ENCODE measurements around the gene SYNE1.

SYNE1 gene

GRCh38 chr6:152371775-152372174, 265.4 kb downstream of the SYNE1 start:
- Histone ChIP-seq H3K36me3 (ENCODE audit: control insufficient read depth, insufficient read depth, low read length) (no peaks in the 10 kb centered on the region), H3K18ac (ENCODE audit: low read length) (no peak overlapping the region)

GRCh38 chr6:152368751-152369624, 268.2 kb downstream of the SYNE1 start:
- H3K56ac ChIP-seq (ENCODE audit: low read length), result no peak overlapping the region
- no peak overlapping the region for H2AK5ac ChIP-seq (ENCODE audit: low read length)
- H3K36me3 ChIP-seq (ENCODE audit: control insufficient read depth, insufficient read depth, low read length), result no peaks in the 10 kb centered on the region
- H3K4me1 ChIP-seq (ENCODE audit: control insufficient read depth, low read depth, low read length), result no peaks in the 10 kb centered on the region
- no peak overlapping the region for H3K27ac ChIP-seq (ENCODE audit: low read depth, low read length)
- no peak overlapping the region for H4K8ac ChIP-seq (ENCODE audit: low read depth, low read length)
- H3K4me2 ChIP-seq (ENCODE audit: low read length), result no peak overlapping the region
- no peak overlapping the region for H3K18ac ChIP-seq (ENCODE audit: low read length)
- no peak overlapping the region for H4K5ac ChIP-seq (ENCODE audit: low read length)
- H3K27me3 ChIP-seq (ENCODE audit: insufficient read depth, low read length, poor library complexity), result no peaks in the 10 kb centered on the region
- no peak overlapping the region for H3K23ac ChIP-seq (ENCODE audit: low read length)
- H2BK15ac ChIP-seq (replicated peaks; ENCODE audit: low read depth), result no peak overlapping the region
- no peak overlapping the region for H2BK5ac ChIP-seq (ENCODE audit: low read length)
- no peak overlapping the region for H3K4ac ChIP-seq (ENCODE audit: low read depth, low read length)
- H3K79me1 ChIP-seq (ENCODE audit: low read length), result no peaks in the 10 kb centered on the region
- DNase-seq, result peak; percentile 37
- no peak overlapping the region for H2BK120ac ChIP-seq (ENCODE audit: low read depth, low read length)
- H3K9ac ChIP-seq (ENCODE audit: low read length), result no peak overlapping the region
- no peaks in the 10 kb centered on the region for H3K79me2 ChIP-seq (ENCODE audit: control insufficient read depth, insufficient read depth, low read length)
- no CpG with 5 or more reads among the region's 20 CpGs for WGBS (ENCODE audit: extremely low coverage, insufficient coverage, low lambda C conversion rate)
- H3K4me3 ChIP-seq (ENCODE audit: low read length), result no peak overlapping the region

More at GRCh38 chr6:152371775-152372174, 265.4 kb downstream of the SYNE1 start:
- H3K4ac ChIP-seq (ENCODE audit: low read depth, low read length), result no peak overlapping the region
- H4K5ac ChIP-seq (ENCODE audit: low read length), result no peak overlapping the region
- H3K9ac ChIP-seq (ENCODE audit: low read length), result no peak overlapping the region
- no peaks in the 10 kb centered on the region for H3K79me2 ChIP-seq (ENCODE audit: control insufficient read depth, insufficient read depth, low read length)
- no peaks in the 10 kb centered on the region for H3K4me1 ChIP-seq (ENCODE audit: control insufficient read depth, low read depth, low read length)
- no peak overlapping the region for H4K8ac ChIP-seq (ENCODE audit: low read depth, low read length)
- H2AK5ac ChIP-seq (ENCODE audit: low read length), result no peak overlapping the region
- no peak overlapping the region for H3K4me3 ChIP-seq (ENCODE audit: low read length)
- no peak overlapping the region for H2BK120ac ChIP-seq (ENCODE audit: low read depth, low read length)
- H3K27me3 ChIP-seq (ENCODE audit: insufficient read depth, low read length, poor library complexity), result no peaks in the 10 kb centered on the region
- H3K23ac ChIP-seq (ENCODE audit: low read length), result no peak overlapping the region
- H3K56ac ChIP-seq (ENCODE audit: low read length), result no peak overlapping the region
- no peak for DNase-seq
- no peak overlapping the region for H3K27ac ChIP-seq (ENCODE audit: low read depth, low read length)
- H3K79me1 ChIP-seq (ENCODE audit: low read length), result no peaks in the 10 kb centered on the region
- no peak overlapping the region for H3K4me2 ChIP-seq (ENCODE audit: low read length)
- H2BK15ac ChIP-seq (replicated peaks; ENCODE audit: low read depth), result no peak overlapping the region
- no peak overlapping the region for H2BK5ac ChIP-seq (ENCODE audit: low read length)

- Histone ChIP-seq H3K23ac (ENCODE audit: low read length) (no peak overlapping the region), H3K27me3 (ENCODE audit: insufficient read depth, low read length, poor library complexity) (no peaks in the 10 kb centered on the region), H3K79me2 (ENCODE audit: control insufficient read depth, insufficient read depth, low read length) (no peaks in the 10 kb centered on the region), H3K4ac (ENCODE audit: low read depth, low read length) (no peak overlapping the region), H2BK15ac (replicated peaks; ENCODE audit: low read depth) (no peak overlapping the region), H3K18ac (ENCODE audit: low read length) (no peak overlapping the region), H3K4me1 (ENCODE audit: control insufficient read depth, low read depth, low read length) (no peaks in the 10 kb centered on the region), H3K56ac (ENCODE audit: low read length) (no peak overlapping the region), H2BK5ac (ENCODE audit: low read length) (no peak overlapping the region), H3K4me2 (ENCODE audit: low read length) (no peak overlapping the region), H3K4me3 (ENCODE audit: low read length) (no peak overlapping the region), H4K8ac (ENCODE audit: low read depth, low read length) (no peak overlapping the region), H3K9ac (ENCODE audit: low read length) (no peak overlapping the region), H2BK120ac (ENCODE audit: low read depth, low read length) (no peak overlapping the region), H3K27ac (ENCODE audit: low read depth, low read length) (no peak overlapping the region), H4K5ac (ENCODE audit: low read length) (no peak overlapping the region), H3K36me3 (ENCODE audit: control insufficient read depth, insufficient read depth, low read length) (no peaks in the 10 kb centered on the region), H2AK5ac (ENCODE audit: low read length) (no peak overlapping the region), H3K79me1 (ENCODE audit: low read length) (no peaks in the 10 kb centered on the region)
- no CpG with 5 or more reads among the region's 2 CpGs for WGBS (ENCODE audit: extremely low coverage, insufficient coverage, low lambda C conversion rate)
- peak; percentile 14 for DNase-seq
Observed at GRCh38 chr6:152364866-152365265, 272.3 kb downstream of the SYNE1 start.

DNA sequence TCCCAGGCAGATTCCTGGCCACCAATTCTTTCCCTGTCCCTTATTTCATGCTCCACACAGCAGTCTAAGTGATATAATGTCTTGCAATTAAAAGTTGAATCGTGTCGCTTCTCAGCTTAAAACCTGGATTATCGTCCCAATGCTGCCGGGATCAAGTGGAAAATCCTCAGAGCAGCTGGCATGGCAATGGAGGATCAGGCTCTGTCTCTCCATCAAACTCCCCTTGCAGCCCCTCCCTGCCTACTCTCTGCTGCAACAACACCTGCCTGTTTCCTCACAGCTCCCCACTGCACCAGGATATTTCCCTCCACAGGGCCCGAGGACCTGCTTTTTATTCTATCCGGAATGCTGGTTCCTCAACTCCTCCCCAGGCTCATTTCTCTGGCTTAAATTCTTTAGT, 277.1 kb downstream of the SYNE1 start:
- no peak overlapping the region for H3K9ac ChIP-seq (ENCODE audit: low read length)
- no peak overlapping the region for H3K4me2 ChIP-seq (ENCODE audit: low read length)
- H3K18ac ChIP-seq (ENCODE audit: low read length), result no peak overlapping the region
- no peak overlapping the region for H2BK15ac ChIP-seq (replicated peaks; ENCODE audit: low read depth)
- no peaks in the 10 kb centered on the region for H3K79me1 ChIP-seq (ENCODE audit: low read length)
- no peak overlapping the region for H3K23ac ChIP-seq (ENCODE audit: low read length)
- H3K4me1 ChIP-seq (ENCODE audit: control insufficient read depth, low read depth, low read length), result no peaks in the 10 kb centered on the region
- H3K4me3 ChIP-seq (ENCODE audit: low read length), result no peak overlapping the region
- no peak overlapping the region for H2AK5ac ChIP-seq (ENCODE audit: low read length)
- H3K27ac ChIP-seq (ENCODE audit: low read depth, low read length), result no peak overlapping the region
- H2BK120ac ChIP-seq (ENCODE audit: low read depth, low read length), result no peak overlapping the region
- no peak overlapping the region for H4K5ac ChIP-seq (ENCODE audit: low read length)
- no peak overlapping the region for H3K56ac ChIP-seq (ENCODE audit: low read length)
- no peak overlapping the region for H4K8ac ChIP-seq (ENCODE audit: low read depth, low read length)
- H3K79me2 ChIP-seq (ENCODE audit: control insufficient read depth, insufficient read depth, low read length), result no peaks in the 10 kb centered on the region
- H3K4ac ChIP-seq (ENCODE audit: low read depth, low read length), result no peak overlapping the region
- WGBS (ENCODE audit: extremely low coverage, insufficient coverage, low lambda C conversion rate), result no CpG with 5 or more reads among the region's 6 CpGs
- no peaks in the 10 kb centered on the region for H3K36me3 ChIP-seq (ENCODE audit: control insufficient read depth, insufficient read depth, low read length)
- H2BK5ac ChIP-seq (ENCODE audit: low read length), result no peak overlapping the region
- no peak for DNase-seq
- H3K27me3 ChIP-seq (ENCODE audit: insufficient read depth, low read length, poor library complexity), result no peaks in the 10 kb centered on the region

- Histone ChIP-seq H3K27ac (ENCODE audit: low read depth, low read length) (no peak overlapping the region), H2BK15ac (replicated peaks; ENCODE audit: low read depth) (no peak overlapping the region)
Observed at GRCh38 chr6:152356662-152357061, 280.5 kb downstream of the SYNE1 start.

GRCh38 chr6:152356016-152356415, 281.1 kb downstream of the SYNE1 start:
- Histone ChIP-seq H3K79me1 (ENCODE audit: low read length) (no peaks in the 10 kb centered on the region), H3K4me2 (ENCODE audit: low read length) (no peak overlapping the region), H3K9ac (ENCODE audit: low read length) (no peak overlapping the region), H2AK5ac (ENCODE audit: low read length) (no peak overlapping the region), H2BK120ac (ENCODE audit: low read depth, low read length) (no peak overlapping the region), H3K27ac (ENCODE audit: low read depth, low read length) (no peak overlapping the region), H2BK15ac (replicated peaks; ENCODE audit: low read depth) (no peak overlapping the region), H3K4me3 (ENCODE audit: low read length) (no peak overlapping the region), H3K23ac (ENCODE audit: low read length) (no peak overlapping the region), H3K27me3 (ENCODE audit: insufficient read depth, low read length, poor library complexity) (no peaks in the 10 kb centered on the region), H4K8ac (ENCODE audit: low read depth, low read length) (no peak overlapping the region), H4K5ac (ENCODE audit: low read length) (no peak overlapping the region), H3K79me2 (ENCODE audit: control insufficient read depth, insufficient read depth, low read length) (no peaks in the 10 kb centered on the region), H3K36me3 (ENCODE audit: control insufficient read depth, insufficient read depth, low read length) (no peaks in the 10 kb centered on the region), H3K4me1 (ENCODE audit: control insufficient read depth, low read depth, low read length) (no peaks in the 10 kb centered on the region), H2BK5ac (ENCODE audit: low read length) (no peak overlapping the region), H3K4ac (ENCODE audit: low read depth, low read length) (no peak overlapping the region), H3K56ac (ENCODE audit: low read length) (no peak overlapping the region), H3K18ac (ENCODE audit: low read length) (no peak overlapping the region)
- no peak for DNase-seq
- WGBS (ENCODE audit: extremely low coverage, insufficient coverage, low lambda C conversion rate), result no CpG with 5 or more reads among the region's 1 CpG

More at GRCh38 chr6:152356662-152357061, 280.5 kb downstream of the SYNE1 start:
- H3K4ac ChIP-seq (ENCODE audit: low read depth, low read length), result no peak overlapping the region
- H2AK5ac ChIP-seq (ENCODE audit: low read length), result no peak overlapping the region
- H3K23ac ChIP-seq (ENCODE audit: low read length), result no peak overlapping the region
- no peak overlapping the region for H3K18ac ChIP-seq (ENCODE audit: low read length)
- no peaks in the 10 kb centered on the region for H3K36me3 ChIP-seq (ENCODE audit: control insufficient read depth, insufficient read depth, low read length)
- no peak overlapping the region for H3K4me2 ChIP-seq (ENCODE audit: low read length)
- H3K27me3 ChIP-seq (ENCODE audit: insufficient read depth, low read length, poor library complexity), result no peaks in the 10 kb centered on the region
- no peaks in the 10 kb centered on the region for H3K4me1 ChIP-seq (ENCODE audit: control insufficient read depth, low read depth, low read length)
- H4K8ac ChIP-seq (ENCODE audit: low read depth, low read length), result no peak overlapping the region
- no peak overlapping the region for H2BK5ac ChIP-seq (ENCODE audit: low read length)
- H3K79me2 ChIP-seq (ENCODE audit: control insufficient read depth, insufficient read depth, low read length), result no peaks in the 10 kb centered on the region
- no peaks in the 10 kb centered on the region for H3K79me1 ChIP-seq (ENCODE audit: low read length)
- H3K4me3 ChIP-seq (ENCODE audit: low read length), result no peak overlapping the region
- no peak overlapping the region for H3K9ac ChIP-seq (ENCODE audit: low read length)
- no peak overlapping the region for H3K56ac ChIP-seq (ENCODE audit: low read length)
- no CpG with 5 or more reads among the region's 2 CpGs for WGBS (ENCODE audit: extremely low coverage, insufficient coverage, low lambda C conversion rate)
- peak; percentile 75 for DNase-seq
- H4K5ac ChIP-seq (ENCODE audit: low read length), result no peak overlapping the region
- H2BK120ac ChIP-seq (ENCODE audit: low read depth, low read length), result no peak overlapping the region
